TTC549 (cell line): ENCODE measurements around the gene GPA33.

Source experiments
- FAIRE-seq: peaks from 2 replicates; lab custom pipeline; 2012; peaks lifted over from hg19 to GRCh38; lab: Jason Lieb, UNC

Gene GPA33

DNA sequence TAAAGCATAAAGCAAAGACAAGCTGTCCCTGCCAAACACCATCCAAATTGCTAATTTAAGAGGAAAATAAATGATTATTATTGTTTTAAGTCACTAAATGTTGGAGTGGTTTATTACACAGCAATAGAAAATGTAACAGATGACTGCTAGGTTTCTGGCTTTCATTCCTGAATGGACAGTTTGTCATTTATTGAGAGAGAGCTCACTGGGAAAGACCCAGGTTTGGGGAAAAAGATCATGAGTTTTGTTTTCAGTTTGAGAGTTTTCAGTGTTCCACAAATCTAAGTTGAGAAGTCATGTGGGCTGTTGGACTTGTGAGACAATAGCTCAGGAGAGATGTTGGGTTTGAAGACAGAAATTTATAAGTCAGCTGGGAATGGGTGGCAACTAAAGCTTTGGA lies 5.4 kb downstream of the GPA33 start:
- FAIRE-seq, result no peak

DNA sequence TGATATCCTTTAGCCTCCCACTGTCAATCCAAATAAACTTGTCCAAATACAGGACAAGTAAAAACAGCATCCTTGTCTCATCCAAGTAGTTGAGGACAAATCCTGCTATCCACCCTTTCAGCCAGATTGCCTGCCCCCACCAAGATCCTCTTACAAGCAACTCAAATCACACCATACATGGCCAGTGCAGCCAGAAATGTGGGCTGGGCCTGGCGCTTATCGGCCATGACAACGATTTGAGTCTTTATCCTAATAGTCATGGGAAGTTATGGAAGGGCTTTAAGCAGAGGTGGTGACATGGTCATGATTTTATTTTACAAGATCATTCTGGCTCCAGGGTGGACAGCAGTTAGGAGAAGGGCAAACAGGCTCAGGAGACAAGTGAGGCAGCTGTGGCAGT lies 6.3 kb downstream of the GPA33 start:
- FAIRE-seq, result no peak

DNA sequence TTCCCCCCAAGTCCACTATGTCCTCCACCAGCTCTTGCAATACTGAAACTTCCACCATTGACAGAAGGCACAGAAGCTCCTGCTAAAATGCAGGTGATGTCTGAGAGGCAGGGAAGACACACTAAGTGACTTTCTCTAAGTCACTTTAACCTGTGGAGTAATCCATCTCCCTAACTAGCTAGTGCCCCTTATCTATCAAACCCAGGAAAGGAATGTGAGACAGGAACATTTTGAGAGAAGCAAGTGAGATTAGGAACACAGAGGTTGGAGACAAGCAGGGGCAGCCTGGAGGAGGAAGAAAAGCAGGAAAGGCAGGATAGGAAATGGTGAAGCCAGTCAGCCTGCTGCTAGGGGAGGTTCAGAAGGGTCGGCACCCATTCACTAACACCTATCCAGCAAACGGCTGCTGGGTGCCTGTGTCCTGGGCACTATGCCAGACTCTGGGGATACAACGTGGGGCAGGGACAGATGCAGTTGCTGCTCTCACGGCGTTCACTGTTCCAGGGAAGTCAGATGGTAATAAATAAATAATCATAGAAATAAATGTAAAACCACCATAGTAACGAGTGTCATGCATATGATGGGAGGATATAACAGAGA lies 7.0 kb downstream of the GPA33 start:
- no peak for FAIRE-seq

DNA sequence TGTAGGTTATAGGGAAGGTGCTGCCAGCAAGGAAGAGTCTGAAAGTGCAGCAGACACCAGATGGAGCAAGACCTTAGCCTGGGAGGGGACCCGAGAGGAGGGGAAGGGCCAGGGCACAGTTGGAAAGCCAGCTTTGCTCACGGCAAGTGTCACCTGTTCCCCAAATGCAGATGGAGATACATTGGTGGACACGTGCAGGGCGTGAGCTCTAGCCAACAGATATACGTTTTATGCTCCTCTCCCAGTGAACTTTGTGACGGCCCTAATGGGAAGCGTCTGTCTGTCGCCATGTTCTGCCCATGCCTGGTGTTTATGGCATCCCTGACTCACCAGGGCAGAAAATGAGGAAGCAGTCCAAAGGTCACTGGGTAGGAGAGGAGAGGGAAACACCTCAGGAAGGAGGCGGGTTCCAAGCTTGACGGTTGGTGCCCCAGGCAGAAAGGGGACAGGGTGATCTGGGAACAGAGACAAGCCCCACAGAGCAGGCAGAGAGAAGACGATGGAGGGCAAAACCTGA lies 7.6 kb downstream of the GPA33 start:
- FAIRE-seq, result no peak

DNA sequence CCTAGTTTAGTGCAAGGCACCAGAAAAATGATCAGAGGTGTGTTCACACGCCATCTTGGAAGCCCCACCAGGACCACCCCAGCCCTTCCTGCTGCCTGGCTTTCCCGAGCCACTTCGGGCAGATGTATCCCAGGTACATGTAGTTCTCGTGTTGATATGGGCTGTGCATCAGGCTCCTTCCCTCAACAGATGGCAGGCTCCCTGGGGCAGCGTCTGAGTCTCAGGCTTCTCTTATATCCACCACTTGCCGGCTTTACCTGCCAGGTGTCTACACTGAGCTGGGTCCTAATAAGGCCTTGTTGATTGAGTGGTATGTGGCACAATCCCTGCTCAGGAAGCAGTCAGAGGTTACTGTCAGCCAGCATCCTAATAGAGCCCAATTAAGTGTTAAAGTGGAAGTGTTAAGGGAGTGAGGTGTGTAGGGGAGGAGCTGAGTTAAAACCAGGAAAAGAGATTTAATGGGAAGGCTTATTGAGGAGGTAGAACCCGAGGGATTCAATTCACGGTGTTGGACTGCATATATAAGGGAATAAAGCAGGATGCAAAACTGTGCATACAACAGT lies 8.5 kb downstream of the GPA33 start:
- no peak for FAIRE-seq

DNA sequence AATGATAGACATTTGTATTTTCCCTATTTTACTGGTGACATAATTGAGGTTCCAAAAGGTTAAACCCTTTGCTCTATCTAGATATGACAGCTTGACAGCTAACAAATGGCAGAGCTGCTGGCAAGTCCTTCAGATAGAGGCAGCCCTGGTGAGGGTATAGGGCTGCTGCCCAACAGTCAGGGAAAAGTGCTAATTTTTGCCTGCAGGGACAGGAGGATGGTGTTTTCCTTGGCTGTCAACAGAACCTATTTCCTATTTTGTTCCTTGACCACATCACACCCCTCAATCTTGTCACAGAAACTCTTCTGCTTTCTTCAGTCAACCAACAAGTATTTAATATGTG lies 12.3 kb downstream of the GPA33 start:
- no peak for FAIRE-seq

DNA sequence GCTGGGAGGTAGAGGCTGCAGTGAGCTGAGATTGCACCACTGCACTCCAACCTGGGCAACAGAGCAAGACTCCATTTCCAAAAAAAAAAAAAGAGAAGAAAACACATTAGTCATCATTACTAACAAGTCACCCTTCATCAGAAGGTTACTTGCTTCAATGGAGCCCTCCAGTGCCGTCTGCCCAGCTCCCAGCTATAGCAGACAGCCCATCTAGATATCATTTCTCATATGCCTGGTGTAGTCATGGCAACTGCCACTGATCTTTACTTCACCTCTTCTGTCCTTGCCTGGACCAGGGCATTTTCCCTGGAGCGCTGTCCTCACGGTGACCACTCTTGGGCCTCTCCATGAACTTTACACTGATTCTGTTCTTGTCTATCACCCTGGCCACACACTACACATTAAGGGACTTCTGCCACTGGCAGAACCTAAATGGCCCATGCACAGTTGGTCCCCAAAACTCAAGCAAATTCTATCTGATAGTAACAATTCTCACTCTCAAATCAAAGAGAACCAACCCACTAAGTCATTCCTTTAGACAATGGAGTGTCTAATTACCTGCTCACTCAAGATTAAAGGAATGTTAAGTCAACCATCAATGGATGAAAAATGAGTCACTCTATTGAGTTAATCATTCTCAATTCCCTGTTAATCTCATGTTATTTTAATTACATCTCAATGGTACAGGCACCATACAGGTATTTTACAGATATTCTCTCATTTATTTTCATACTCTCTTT lies 12.9 kb downstream of the GPA33 start:
- FAIRE-seq, result no peak

DNA sequence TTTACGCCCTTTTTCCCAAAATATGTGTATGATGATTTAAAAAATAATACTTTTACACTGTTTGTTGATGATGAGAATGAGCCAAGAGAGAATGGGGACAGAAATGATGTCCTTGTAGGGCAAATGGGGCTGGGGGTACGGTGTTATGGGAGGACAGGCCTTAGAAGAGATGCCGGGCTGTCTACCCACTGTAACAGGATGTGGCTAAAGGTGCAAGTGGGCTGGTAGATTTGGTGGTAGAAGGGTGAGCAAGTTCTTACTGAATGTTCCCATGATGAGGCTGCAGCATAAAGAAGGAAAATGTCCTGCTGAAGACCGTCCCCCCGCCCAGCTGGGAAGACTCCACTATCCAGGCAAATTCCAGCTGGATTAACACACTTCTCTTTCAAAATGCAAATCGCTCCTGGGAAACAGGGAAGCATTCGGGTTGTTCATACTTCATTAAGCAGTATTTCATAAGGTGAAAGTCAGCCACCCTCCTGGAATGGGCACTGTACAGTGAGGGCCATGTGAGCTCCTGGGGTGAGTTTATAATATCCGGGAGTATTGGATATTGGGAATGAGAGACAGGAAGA lies 14.0 kb downstream of the GPA33 start:
- FAIRE-seq, result no peak

DNA sequence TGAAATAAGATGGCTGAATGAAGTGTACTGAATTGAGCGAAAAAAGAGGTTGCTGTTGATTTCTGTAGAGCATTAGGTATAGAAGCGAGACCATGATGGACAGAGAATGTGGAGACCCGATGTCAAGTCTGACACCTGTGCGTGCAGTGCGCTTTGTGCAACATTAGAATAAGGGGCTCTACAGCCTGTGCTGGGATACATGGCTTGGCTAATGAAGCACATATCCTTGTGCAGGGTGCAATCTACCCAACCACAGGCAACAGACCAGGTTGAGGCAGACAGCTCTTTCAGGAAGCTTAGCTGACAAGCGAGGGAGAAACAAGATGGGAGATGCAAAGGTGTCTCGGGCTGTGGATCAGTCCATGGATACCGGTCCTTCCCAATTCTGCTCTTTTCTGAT lies 18.9 kb downstream of the GPA33 start:
- FAIRE-seq, result no peak

DNA sequence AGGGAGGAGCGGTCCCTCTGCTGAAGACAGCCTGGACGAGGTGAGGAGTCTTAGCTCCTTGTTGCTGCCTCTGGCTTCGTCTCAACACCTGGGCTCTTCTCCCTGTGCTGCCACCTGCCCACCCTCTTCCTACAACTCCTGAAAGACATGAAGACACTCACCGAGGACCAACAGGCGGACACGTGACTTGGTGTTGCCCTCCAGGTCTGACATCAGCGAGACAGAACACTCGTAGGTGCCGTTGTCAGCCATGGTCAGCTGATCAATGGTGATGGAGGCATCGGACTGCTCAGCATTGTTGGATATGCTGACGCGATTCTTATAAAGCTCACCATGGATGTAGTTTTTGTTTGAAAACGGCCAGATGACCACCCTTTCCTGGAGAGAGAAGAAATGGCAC lies 21.4 kb downstream of the GPA33 start:
- no peak for FAIRE-seq

DNA sequence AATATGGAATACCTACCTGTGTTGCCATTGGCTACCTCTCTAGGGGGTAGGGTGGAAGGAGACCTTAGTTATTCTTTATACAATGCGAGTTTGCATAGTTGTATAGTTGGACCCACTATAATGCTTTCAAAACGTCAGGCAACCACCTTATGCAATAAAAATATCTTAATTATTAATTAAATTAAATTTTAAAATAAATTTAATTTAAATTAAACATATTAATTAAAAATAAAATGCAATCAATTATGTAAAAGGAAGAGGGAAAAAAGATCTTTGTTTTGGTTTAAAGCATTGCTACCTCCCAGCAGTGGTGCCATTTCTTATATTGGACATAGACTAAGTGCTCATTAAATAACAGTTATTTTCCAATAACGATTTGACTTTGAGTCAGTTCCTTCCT lies 22.3 kb downstream of the GPA33 start:
- FAIRE-seq, result peak; percentile 29

DNA sequence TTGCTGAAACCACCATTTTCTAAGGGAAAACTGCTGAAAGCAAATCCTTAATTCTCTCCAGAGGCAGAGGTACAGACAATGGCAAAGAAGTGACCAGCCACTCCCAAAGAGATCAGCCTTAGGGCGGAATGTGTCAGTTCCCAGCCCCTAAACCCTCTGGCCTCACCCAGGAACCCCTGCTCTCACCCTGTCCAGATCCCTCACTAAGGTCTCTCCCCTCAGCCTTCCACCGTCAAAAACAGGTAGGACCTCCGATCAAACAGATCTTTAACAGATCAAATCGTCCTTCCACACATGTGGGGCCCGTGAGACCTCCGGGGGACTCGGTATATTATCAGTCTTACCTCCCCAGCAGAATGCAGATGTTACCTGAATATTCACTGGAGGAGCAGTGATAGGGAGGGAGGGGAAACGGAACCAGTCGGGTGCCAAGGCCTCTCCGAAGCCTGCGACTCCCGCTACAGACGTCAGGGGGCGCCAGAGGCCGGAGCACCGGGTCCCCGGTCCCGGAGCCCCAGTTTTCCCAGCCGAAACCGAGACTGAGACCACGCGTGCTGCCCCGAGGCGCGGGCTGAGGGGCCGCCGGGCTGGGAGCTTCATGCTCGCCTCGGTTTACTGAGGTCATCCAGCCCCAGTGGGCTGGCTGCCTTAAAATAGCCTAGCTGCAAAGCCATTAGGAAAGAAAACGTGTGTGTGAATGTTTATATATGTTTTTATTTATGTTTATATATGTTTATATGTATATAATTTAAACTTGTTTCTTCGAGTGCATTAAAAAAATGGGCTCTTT lies 23.6 kb downstream of the GPA33 start:
- FAIRE-seq, result no peak

DNA sequence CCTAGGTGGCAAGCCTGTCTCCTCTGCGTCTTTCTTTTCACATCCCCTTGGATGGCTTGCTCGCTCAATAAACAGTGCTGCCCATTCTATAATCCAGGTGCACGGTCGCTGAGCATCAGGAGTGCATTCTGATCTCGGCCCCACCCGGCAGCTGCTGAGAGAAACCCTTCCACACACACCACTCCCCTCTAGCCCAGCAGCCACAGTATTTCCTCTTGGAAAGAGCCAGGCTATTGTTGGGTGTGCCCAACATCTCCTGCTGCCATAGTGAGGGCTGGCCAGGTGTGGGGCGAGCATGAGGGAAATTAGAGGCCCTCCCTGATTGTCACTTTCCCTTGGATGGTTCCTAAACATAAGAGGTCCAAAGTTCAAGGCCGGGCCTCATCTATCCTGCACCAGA lies 24.7 kb downstream of the GPA33 start:
- no peak for FAIRE-seq

DNA sequence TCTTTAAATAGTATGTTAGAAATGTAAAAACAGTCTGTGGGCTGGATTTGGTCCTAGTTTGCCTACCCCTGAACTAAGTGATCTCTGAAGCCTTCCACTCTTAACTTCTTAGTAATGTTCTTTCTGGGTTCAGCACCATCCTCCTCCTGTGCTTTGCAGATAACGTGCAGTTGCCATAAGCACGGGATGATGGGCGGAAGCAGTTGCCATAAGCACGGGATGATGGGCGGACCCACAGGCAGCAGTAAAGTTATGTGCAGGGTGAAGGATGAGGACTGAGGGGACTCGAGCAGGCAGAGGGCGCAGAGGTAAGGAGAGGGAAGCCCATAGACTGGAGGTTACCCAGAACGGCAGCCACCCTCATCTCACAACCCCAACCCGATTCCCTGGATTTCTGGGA lies 25.6 kb downstream of the GPA33 start:
- no peak for FAIRE-seq

DNA sequence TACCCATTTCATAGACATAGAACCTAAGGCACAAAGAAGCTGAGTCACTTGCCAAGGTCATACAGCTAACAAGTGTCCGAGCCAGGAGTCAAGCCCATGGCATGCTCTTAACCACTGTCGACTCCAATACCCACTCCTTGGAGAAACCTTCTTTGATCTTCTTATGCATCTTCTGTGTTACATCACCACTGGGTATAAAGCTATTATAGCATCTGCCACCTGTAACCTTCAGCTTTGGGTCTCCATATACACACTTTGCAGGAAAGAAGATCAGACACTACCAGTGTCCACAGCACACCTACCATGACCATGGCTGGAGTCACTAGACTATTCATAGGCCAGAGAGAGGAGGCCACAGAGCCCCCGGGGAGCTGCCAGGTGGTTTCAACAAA lies 29.1 kb downstream of the GPA33 start:
- FAIRE-seq, result no peak

DNA sequence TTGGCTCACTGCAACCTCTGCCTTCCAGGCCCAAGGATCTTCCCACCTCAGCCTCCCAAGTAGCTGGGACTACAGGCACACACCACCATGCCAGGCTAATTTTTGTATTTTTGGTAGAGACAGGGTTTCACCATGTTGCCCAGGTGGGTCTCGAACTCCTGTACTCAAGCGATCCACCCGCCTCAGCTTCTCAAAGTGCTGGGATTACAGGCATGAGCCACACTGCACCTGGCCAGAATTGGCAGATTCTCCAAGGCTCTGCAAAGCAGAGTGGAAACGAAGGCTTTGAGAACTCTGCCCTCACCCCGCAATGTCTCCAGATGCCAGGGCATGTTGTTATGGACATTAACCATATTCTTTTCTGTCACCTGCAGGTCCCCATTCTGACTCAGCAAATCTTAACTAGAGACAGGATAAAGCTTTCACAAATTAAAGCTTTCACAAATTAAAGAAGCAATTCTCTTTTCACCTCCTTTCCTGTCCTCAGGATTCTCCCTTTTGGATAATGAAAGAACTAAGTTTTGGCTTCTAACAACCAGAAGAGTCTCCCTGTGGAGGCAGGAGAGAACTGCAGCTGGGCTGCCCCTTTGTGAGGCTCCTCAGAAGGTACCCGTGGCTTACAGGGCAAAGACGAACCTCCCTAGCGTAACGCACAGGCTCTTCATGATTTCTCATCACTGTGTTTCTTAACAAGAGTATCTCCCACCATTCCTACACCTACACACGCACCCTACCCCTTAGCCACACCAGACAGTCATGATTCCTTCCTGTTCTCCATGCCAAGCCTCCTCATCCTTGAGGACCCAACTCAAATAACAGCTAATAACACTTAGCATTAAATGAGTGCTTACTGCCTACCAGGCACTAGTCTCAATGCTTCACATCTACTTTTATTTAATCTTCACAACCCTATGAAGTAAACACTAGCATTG lies 29.8 kb downstream of the GPA33 start:
- FAIRE-seq, result no peak

DNA sequence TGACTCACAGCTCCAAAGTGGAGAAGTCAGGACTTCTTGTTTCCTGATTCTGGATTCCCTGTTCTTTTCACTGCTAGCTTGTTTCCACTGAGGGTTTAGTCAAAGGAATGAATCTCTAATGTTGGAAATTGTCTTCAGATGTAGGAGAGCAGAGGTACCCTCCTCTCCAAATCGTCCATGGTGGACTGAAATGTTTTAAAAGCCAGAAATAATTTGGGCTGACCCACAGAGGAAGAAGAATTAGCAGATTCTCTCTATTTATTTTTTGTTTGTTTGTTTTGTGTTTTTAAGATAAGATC lies 30.4 kb downstream of the GPA33 start:
- FAIRE-seq, result no peak

DNA sequence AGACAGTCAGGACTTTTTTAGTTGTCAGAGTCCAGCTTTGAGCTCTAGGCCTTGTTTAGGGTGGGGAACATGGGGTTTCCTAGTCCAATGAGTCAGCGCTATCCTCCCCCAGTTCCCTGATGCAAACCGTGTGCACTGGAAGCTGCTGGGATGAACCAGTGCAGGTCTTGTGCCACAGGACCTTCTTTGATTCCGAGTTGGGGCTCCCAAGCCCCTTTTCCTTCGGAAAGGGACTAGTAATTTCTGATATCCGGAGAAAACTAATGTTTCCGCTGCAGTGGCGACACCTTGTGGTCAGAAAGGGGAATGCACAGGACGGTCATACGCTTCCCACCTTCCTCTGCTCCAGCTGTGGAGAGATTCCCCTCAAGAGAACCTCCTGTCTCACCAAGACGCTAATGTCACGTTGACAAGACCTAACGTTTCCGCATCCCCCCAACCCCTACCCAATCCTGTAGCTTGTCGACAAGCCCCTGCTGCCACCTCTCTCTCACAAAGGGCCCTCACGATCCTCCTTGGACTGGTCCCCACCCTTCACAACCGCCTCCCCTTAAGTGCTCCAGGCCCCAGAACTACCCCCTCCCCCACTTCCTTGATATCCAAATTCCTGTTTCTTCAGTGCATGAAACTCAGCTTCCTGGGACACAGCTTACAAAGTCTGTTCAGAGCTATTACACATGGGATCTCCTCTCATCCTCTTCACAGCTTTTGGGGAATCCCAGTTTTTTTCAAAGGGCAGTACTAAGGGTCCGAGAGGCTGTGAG lies 30.9 kb downstream of the GPA33 start:
- FAIRE-seq, result peak; percentile 7

DNA sequence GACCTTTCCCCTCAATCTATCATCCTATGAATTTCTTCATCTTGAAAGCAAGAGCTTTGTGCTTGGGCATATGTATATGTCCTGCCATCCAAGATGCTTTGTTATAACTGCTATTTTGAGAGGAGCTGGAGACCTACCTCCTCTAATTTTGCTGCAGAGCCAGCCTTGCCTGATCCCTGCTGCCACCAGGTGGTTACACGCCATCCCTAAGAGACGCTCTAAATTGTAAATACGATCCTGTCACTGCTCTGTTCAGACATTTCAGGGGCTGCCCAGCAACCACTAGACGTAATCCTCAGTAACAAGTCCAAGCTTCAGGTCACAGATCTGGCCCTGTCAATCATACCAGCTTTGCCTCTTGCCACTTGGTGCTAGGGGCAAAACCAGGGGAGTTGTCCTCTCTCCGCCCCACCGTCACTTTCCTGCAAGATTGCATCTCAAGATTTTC lies 32.9 kb downstream of the GPA33 start:
- FAIRE-seq, result no peak

DNA sequence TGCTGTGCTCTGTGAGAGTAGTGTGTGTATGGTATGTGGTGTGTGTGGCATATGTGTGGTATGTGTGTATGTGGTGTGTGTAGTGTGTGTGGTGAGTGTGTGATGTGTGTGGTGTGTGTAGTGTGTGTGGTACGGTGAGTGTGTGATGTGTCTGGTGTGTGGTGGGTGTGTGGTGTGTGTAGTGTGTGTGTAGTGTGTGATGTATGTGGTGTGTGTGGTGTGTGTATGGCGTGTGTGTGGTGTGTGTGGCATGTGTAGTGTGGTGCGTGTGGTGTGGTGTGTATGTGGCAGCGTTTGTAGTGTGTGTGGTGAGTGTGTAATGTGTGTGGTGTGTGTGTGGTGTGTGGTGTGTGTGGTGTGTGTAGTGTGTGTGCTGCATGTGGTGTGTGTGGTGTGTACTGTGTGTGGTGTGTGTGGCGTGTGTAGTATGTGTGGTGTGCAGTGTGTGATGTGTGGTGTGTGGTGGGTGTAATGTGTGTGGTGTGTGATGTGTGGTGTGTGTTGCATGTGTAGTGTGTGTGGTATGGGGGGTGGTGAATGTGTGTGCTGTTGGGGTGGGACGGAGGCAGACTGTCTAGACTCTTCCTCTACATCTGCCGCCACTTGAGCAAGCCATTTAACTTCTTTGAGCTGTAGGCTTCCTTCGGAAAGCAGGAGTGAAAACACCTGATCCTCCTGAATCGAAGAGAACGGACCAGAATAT lies 33.5 kb downstream of the GPA33 start:
- FAIRE-seq, result no peak
